NCI-H524 treated with DMSO at 0.1 percent for 48 hours (cell line): Measurements from ENCODE around the gene ARHGAP19.

Experiments
- DNase-seq: peaks from one replicate; lab custom pipeline; 2025; lab: John Stamatoyannopoulos, UW

The ARHGAP19 gene

GRCh38 chr10:97228775-97229157 lies 63.7 kb downstream of the ARHGAP19 start:
- DNase-seq: no peak

- no peak for DNase-seq
These were observed 64.2 kb downstream of the ARHGAP19 start for GRCh38 chr10:97228130-97228774.

- no peak for DNase-seq
These were observed 66.0 kb downstream of the ARHGAP19 start for GRCh38 chr10:97226398-97226797.

- DNase-seq: no peak
These were observed 67.7 kb downstream of the ARHGAP19 start for GRCh38 chr10:97224483-97225435.

GRCh38 chr10:97222326-97222961 lies 70.0 kb downstream of the ARHGAP19 start:
- DNase-seq: no peak

- DNase-seq: no peak
These were observed 72.1 kb downstream of the ARHGAP19 start for GRCh38 chr10:97220355-97220754.

GRCh38 chr10:97217299-97217698 lies 75.1 kb downstream of the ARHGAP19 start:
- DNase-seq: no peak

- no peak for DNase-seq
These were observed 76.7 kb downstream of the ARHGAP19 start for GRCh38 chr10:97215619-97216260.

- DNase-seq: no peak
These were observed 79.0 kb downstream of the ARHGAP19 start for GRCh38 chr10:97213431-97213830.

GRCh38 chr10:97211229-97211628 lies 81.2 kb downstream of the ARHGAP19 start:
- DNase-seq: no peak

- DNase-seq: no peak
These were observed 81.9 kb downstream of the ARHGAP19 start for GRCh38 chr10:97210543-97210960.

- no peak for DNase-seq
These were observed 84.6 kb downstream of the ARHGAP19 start for GRCh38 chr10:97207756-97208346.

- DNase-seq: no peak
These were observed 85.3 kb downstream of the ARHGAP19 start for GRCh38 chr10:97207131-97207530.

- no peak for DNase-seq
These were observed 87.4 kb downstream of the ARHGAP19 start for GRCh38 chr10:97204826-97205679.

GRCh38 chr10:97203220-97203619 lies 89.2 kb downstream of the ARHGAP19 start:
- DNase-seq: no peak

- no peak for DNase-seq
These were observed 91.8 kb downstream of the ARHGAP19 start for GRCh38 chr10:97200616-97201015.

GRCh38 chr10:97199152-97199551 lies 93.3 kb downstream of the ARHGAP19 start:
- no peak for DNase-seq

GRCh38 chr10:97197030-97197500 lies 95.4 kb downstream of the ARHGAP19 start:
- DNase-seq: no peak

- no peak for DNase-seq
These were observed 96.0 kb downstream of the ARHGAP19 start for GRCh38 chr10:97196223-97197029.

GRCh38 chr10:97195706-97196222 lies 96.7 kb downstream of the ARHGAP19 start:
- DNase-seq: no peak
